HG03354 (cell line): ENCODE results near the gene PORCN.

ENCODE experiments used
- ATAC-seq: cut with Tn5 transposase; IDR thresholded peaks from one replicate; pipeline ENCODE4 v1.9.1; 2021; ENCODE audit warnings: mild to moderate bottlenecking; ENCODE audit not compliant: unreplicated experiment, poor library complexity, severe bottlenecking

The PORCN gene

DNA sequence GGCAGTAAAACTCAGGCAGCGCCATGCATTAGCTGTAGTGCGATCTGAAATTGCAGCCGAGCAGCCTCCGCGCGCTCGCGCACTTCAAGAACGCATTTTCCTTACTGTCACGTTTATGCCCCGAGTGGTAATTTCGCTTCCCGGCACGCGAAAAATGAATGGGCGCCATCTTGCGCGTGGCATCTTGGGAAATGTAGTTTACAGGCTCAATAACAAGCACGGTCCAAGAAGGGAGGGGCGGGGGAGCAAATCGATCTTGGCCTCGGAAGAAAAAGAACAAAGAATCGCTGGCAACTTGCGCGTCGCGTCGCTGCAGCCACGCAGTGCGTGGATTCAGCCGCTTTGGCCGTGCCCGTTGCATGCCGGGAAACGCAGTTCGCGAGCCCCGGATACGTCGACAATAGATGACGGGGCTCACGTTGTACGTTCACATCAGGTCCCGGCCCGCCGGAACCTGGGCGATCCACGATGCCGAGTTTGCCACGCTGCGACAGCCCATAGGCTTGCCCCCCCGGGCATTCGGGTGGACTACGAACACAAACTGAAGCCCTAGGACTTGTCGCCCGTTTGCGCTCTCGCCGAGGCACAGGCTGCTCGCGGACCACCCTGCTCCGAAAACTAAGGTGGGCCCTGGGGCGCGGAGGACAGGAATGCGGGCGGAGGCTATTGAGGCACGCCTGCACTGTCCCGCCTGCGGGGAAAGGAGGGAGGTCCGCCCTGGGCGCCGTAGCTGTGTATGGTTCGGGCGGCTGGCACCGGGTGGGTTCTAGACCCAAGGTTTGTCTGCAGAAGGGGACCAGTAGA lies 32.8 kb upstream of the PORCN start, which contains the start of gene FTSJ1:
TSS of gene FTSJ1 (plus strand) at position 426 of the 804 bp plus-strand sequence. CDS start 1,849 bp downstream, outside the sequence.
- peak; percentile 87 for ATAC-seq

DNA sequence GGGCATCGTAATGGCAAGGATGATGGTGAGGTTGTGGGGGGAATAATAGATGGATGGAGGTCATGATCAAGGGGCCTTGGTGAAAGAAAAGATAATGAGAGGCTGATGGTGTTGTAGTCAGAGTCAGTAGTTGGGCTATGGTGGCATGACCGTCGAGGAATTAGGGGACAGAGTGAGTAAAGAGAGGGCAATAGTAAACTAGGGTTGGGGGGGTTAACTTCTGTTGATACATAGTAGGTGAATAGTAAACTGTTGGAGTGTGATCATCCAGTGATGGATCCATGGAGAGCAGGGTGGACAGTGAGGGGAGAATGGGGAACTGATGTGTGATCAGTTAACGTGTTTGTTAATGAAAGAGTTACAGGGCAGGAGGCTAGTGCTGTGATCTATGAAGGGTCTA lies 31.9 kb upstream of the PORCN start:
- no peak for ATAC-seq

DNA sequence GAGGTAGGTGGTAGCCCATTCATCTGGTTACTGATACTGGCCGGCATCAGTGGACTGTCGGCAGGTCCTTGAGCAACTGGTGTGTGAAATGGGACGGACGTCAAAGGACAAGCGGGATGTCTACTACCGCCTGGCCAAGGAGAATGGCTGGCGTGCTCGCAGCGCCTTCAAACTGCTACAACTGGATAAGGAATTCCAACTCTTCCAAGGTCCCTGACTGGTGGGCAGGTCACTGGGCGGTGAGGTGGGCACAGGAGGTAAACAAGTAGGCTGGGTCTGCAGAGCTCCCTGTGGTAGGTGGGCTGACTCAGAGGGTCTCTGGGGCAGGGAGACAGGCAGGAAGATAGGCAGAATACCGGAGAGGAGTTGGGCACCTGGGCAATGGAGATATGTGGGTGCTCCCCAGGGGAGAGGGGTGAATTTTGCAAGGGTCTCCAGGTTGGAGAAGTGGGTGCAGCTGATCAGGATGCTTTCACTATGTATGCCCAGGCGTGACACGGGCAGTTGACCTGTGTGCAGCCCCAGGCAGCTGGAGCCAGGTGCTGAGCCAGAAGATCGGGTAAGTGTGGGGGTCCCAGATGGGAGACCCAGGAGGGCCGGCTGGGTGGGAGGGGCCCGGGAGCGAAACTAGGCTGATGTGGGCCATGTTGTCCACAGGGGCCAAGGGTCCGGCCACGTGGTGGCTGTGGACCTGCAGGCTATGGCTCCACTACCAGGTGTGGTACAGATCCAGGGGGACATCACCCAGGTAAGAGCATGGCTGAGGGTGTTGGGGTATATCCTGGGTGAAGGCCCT lies 30.6 kb upstream of the PORCN start:
- ATAC-seq: no peak

DNA sequence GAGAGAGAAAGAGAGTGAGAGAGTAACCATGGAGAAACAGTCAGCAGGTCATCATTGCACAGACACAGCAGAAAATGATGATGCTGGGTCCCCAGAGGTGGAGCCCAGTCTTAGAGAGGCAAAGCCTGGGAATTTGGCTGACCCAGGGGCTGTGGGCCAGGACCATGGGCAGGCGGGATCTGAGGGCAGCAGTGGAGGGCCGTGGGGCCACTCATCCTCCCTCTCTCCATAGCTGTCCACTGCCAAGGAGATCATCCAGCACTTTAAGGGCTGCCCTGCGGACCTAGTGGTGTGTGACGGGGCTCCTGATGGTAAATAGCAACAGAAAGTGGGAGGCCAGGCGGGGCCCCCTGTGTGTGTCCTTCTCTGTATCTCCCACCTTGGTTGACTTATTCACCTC lies 30.0 kb upstream of the PORCN start:
- ATAC-seq: no peak

DNA sequence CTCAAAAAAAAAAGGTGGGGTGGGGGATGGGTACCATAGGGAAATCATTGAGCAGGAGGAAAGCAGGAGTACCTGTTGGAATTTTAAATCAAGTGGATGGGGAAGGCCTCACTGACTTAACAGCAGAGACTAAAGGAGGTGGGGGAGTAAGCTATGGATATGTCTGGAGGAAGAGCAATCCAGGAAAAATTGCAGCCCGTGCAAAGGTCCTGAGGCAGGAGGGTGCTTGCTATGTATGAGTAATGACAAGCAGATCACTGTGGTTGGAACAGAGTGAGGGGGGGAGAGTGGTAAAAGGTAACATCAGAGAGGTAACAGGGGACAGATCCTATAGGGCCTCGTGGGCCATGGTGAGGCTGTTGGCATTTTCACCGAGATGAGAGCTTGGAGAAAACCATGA lies 28.6 kb upstream of the PORCN start:
- no peak for ATAC-seq

DNA sequence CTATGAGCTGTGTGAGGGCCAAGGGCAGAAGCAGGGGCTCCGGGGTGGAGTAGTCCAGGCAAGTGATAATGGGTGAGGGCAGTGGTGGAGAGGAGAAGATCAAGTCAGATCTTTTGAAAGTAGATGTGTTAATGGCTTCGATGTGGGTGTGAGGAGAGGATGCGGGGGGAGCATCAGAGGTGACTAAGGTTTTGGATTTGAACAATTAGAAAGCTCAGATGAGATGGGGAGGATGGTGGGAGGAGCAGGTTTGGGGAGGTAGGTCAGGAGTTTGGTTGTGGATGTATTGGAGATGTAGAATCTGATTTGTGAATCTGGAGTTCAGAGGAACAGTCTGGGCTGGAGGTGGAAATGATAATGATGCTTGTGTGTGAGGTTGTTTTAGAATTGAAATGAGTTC lies 28.2 kb upstream of the PORCN start:
- no peak for ATAC-seq

DNA sequence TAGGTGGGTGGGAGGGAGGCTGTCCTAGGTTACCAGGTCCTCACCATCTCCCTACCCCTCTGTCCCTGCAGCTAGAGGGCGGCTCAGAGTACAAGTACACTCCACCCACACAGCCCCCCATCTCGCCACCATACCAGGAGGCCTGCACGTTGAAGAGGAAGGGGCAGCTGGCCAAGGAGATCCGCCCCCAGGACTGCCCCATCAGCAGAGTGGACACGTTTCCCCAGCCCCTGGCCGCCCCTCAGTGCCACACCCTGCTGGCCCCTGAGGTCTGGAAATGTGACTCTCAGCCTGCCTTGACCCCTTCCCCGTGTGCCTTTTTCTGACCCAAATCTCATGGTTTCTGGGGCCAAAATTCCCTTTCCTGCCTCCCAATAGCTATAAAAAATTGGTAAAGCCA lies 26.3 kb upstream of the PORCN start:
- ATAC-seq: no peak

DNA sequence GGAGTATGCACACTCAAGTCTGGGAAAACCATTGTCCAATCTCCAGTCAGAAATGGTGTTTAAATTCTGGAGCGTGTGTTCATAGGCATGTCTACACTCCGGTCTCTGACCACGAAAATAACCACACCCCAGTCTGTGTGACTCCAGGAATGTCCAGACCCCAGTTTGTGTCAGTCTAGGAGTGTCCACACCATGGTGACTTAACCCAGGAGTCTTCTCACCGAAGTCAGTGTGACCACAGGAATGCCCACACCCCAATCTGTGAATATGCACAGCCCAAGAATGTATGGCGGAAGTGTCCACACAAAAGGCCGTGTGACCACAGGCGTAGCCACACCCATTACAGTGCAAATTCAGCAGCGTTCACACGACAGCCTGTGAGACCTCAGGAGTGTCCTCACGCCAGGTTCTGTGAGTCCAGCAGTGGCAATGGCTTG lies 21.4 kb upstream of the PORCN start:
- no peak for ATAC-seq

DNA sequence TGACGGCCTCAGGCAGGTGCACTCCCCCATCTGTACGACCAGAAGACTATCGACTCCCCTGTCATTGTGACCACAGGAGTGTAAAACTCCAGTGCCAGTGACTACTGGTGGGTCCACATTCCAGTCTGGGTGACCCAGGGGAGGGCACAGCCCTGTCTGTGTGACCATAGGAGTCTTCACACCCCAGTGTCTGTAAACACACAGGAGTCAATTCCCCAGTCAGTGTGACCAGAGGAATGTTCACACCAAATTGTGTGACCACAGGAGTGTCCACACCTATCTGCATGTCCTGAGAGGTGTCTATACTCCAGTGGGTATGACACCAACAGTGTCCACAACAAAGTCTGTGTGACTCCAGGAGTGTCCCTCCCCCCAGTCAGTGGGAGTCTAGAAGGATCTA lies 20.8 kb upstream of the PORCN start:
- ATAC-seq: no peak

DNA sequence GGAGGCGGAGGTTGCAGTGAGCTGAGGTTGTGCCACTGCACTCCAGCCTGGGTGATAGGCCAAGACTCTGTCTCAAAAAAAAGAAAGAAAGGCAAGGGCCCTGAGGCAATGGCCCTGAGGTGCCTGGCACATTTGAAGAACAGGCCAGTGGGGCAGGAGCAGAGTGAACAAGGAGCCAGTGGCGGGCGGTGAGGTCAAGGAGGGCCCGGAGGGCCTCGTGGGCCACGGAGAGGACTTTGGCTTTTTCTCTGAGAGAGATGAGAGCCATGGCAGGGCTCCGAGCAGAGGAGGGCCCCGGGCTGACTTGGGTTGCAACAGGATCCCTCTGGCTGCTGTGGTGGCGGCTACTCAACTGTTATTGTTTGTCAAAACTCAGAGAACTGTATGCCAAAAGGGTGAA lies 19.5 kb upstream of the PORCN start:
- no peak for ATAC-seq

DNA sequence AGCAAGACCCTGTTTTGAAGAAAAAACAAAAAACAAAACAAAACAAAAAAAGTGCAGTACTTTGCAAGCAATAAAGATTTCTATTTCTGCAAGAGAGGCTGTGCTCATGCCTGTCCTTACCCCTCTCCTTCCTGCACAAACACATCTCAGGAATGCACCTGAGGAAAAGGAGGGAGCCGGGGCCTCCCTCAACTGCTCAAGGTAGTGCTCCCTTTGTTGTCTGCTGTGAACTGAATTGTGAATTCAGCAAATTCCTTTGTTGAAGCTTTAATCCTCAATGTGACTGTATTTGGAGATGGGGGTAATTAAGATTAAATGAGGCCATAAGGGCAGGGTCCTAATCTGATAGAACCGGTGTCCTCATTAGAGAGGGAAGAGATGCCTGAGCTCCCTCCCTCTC lies 18.9 kb upstream of the PORCN start:
- ATAC-seq: no peak

DNA sequence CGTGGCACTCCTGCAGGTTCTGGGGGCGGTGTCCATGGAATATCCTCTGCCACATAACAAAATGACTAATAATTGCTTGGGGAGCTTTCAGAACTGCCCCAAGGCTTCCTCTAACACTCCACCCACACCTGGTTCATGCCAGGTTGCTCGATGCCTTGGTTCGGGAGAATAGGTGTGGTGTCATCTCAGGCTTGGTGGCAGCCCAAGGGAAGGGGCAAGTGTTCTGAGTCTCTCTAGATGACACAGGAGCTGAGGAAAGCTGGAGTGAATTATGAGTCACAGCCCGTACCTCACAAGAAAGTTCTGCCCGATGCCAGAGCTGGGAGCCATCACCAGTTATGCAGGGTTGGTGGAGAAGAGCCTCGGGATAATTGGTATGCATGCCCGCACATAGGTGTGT lies 18.1 kb upstream of the PORCN start:
- ATAC-seq: no peak

DNA sequence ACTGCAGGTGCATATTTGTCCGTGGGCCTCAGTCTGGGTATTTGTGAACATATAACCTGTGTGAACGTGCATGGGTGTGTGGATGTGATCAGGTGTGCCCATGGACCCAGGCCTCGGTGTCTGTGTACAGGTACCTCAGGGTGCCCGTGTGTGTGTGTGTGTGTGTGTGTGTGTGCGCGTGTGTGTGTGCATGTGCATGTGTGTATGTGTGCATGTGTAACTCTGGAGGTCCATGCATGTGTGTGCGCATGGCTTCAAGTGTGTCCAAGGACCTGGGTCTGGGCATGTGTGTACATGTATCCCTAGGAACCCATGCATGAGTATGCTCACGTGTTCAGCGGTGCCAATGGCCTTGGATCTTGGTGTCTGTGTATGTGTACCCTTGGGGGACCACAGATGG lies 17.0 kb upstream of the PORCN start:
- no peak for ATAC-seq

DNA sequence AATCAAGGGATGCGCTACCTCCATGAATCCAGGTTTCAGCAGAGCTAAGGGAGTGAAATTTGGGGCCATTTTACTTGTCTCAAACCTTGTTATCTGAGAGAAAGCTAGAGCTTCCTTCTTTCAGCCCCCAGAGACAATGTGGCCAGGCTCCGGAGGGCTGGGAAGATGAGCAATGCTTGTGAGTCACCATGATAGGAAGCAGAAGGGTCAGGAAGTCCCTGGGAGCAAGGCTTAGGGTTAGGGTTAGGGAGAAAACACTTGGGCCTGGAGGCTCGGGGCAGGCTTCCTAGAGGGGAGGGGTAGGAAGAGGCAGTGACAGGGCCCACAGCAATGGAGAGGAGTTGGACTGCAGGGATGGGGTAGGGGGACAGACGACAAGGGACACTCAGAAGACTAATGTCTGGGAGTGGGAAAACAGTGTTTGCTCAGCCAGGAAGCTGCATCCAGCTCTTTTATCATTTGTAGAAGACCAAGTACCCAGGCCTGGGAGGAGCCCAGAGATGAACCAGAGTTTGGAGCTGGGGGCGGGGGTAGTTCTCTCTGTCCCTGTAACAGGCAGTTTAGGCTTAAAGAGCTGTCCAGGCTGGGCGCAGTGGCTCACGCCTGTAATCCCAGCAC lies 16.4 kb upstream of the PORCN start:
- ATAC-seq: no peak

DNA sequence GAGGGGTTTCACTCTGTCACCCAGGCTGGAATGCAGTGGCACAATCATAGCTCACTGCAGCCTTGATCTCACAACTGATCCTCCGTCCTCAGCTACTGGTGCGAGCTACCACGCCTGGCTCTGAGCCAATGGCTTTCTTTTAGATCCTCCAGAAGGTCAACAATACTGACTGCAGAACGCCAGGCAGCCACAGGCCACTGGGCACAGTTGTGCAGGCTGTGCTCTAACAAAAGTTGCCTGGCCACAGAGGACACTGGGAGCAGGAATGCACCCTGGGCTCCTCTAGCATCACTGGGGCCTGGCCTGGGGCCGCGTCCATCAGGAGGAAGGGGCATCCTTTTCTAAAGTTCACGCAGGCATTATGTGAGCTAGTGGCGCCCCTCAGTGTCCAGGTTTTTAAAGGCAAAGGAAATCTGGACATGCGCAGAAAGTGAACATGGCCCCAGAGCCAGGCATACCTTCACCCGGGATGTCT lies 14.9 kb upstream of the PORCN start:
- ATAC-seq: no peak

DNA sequence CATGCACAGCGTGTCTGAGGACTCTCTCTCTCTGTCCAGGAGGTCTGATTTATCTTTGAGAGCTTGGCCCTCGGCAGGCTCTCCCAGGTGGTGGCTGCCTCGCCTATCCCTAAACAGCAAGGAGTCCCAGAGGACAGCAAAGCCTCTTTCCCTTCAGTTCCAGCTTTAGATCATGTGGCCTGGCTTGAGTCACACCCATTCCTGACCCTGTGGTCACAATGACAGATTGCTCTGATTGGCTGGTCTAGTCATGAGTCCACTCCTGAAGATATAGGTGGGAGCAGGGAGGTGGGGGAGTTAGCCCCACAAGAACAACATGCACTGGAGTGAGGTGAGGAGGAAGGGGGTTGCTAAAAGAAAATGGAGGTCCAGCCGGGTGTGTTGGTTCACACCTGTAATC lies 12.1 kb upstream of the PORCN start:
- ATAC-seq: no peak

DNA sequence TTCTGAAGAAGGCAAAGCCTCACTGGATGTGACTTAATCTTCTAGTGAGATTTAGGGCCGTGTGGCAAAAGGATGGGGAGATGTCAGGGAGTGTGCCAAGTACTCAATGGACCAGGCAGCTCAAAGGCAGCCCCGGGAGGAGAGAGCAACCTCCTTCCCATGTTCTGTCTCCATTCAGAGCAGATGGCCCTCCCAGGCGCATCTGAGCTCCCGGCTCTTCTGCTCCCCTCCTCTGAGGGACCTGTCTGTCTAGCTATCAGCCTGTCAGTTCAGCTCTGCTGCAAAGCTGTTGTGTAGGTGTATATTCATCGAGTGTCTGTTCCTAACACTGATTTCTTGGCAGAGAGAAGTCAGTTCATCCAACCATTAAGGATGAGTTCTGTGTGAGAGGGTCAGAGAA lies 10.9 kb upstream of the PORCN start:
- ATAC-seq: no peak

DNA sequence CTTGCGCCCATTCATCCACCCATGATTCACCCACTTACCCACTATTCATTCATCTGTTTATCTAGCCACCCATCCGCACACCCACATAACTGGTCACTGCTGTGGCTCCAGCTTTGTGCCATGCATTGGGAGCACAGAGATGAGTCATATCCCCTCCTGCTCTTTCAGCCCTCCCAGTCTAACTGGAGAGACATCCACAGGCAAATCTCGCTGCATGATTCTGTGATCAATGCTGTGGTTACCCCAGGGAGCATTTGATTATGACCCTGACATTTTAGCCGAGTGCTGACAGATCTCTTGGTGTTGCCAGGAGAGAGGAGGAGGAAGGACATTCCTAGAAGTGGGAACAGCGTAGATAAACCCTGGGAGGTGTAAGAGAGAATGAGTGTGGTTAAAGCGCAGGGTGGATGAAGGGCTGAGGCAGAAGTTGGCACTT lies 10.4 kb upstream of the PORCN start:
- ATAC-seq: no peak

DNA sequence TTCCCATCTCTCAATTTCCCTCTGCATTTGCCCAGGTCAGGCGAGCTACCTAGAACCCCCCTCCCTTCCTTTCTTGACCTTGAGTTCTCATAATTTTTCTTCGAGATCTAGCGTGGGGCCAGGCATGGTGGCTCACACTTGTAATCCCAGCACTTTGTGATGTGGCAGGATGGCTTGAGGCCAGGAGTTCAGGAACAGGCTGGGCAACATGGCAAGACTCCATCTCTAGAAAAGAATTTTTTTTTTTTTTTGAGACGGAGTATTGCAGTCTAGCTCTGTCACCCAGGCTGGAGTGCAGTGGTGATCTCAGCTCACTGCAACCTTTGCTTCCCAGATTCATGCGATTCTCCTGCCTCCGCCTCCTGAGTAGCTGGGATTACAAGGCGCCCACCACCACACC lies 4.5 kb upstream of the PORCN start:
- no peak for ATAC-seq

DNA sequence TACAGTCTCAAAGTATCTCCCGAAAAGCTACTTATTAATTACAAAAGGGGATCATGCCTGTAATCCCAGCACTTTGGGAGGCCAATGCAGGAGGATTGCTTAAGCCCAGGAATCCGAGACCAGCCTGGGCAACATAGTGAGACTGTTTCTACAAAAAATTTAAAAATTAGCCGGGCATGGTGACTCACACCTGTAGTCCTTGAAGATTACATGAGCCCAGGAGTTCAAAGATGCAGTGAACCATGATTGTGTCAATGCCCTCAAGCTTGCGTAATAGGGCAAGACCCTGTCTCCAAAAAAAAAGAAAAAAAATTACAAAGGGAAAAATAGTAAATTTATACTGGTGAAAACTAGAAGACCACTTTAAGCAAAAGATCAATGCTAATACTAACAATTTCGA lies 3.3 kb upstream of the PORCN start:
- ATAC-seq: no peak

DNA sequence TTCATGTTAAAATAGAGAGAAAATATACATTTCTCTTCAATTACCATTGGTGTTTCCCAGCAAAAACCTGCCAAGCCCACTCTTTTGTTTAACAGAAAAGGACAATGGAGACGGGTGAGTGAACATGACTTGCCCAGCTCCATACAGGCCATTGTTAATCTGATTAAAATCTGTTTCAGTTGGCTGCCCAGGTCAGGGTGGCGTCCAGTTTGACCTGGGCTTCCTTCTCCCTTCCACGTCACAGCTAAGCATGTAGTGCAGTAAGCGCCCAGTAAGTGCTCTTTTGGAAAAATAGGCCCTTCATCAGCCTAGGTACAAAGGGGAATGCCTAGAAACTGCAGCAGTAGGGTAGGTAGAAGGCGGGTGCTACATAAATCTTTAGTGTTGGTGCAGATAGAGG lies 1.5 kb upstream of the PORCN start:
- no peak for ATAC-seq
